IMR-90 (cell line): ENCODE measurements around the gene CRACDL. TPM values are rescaled to one million over a fixed set of nuclear protein-coding genes. Genes with fewer than 3 reads are reported as not detected.
A peak's percentile ranks its signal among the peaks of the same experiment; 100 is the strongest.

ENCODE experiments used
- ATAC-seq: fragments of 200-7000 bp; cut with Tn5 transposase; 2 replicates; pipeline ENCODE4 v1.9.1; 2020; ENCODE audit warnings: low read depth, mild to moderate bottlenecking, moderate library complexity
- BruUV-seq: library from RNA; stranded (reverse); fragments of 400-500 nt; replicated peaks from 2 replicates; lab custom pipeline; 2021; lab: Mats Ljungman, UMichigan
- CTCF ChIA-PET: fragments of 300-600 bp; formaldehyde crosslinking; extraction: SDS; loops from one replicate; lab custom pipeline; 2021; ENCODE audit warnings: antibody characterized with exemption; lab: Yijun Ruan, JAX
- POLR2A ChIA-PET: fragments of 300-600 bp; sonication (Branson Sonifier 250); formaldehyde crosslinking; loops from one replicate; lab custom pipeline; 2022; ENCODE audit warnings: antibody characterized with exemption; ENCODE audit not compliant: unreplicated experiment; lab: Charles Lee
- DNase-seq: peaks from one replicate; pipeline ENCODE4 v3.0.0; 2013
- H2AFZ ChIP-seq: replicated peaks from 2 replicates; pipeline ENCODE3; 2013; ENCODE audit warnings: low read length, mild to moderate bottlenecking; ENCODE audit not compliant: poor library complexity
- H2AK5ac ChIP-seq: 2 replicates; pipeline ENCODE4 v1.6.1; 2013; ENCODE audit warnings: low read depth, low read length, inconsistent platforms
- H2AK9ac ChIP-seq: replicated peaks from 2 replicates; pipeline ENCODE3; 2013; ENCODE audit warnings: mild to moderate bottlenecking, low read depth, low read length, moderate library complexity; ENCODE audit not compliant: poor library complexity
- H2BK120ac ChIP-seq: 2 replicates; pipeline ENCODE4 v1.6.1; 2013; ENCODE audit warnings: low read depth, low read length, inconsistent platforms
- H2BK15ac ChIP-seq: 3 replicates; pipeline ENCODE4 v1.6.1; 2013; ENCODE audit warnings: low read depth, low read length, inconsistent platforms
- H2BK20ac ChIP-seq: 2 replicates; pipeline ENCODE4 v1.6.1; 2013; ENCODE audit warnings: low read depth, mild to moderate bottlenecking, inconsistent platforms, low read length, moderate library complexity
- H2BK5ac ChIP-seq: 2 replicates; pipeline ENCODE4 v1.6.1; 2013; ENCODE audit warnings: mild to moderate bottlenecking, low read depth, low read length, inconsistent platforms; ENCODE audit not compliant: poor library complexity, severe bottlenecking
- H3K14ac ChIP-seq: replicated peaks from 2 replicates; pipeline ENCODE4 v1.6.1; 2013; ENCODE audit warnings: low read depth, low read length, inconsistent platforms
- H3K18ac ChIP-seq: 2 replicates; pipeline ENCODE4 v1.6.1; 2013; ENCODE audit warnings: low read depth, low read length, control low read depth
- H3K23ac ChIP-seq: 2 replicates; pipeline ENCODE4 v1.6.1; 2013; ENCODE audit warnings: low read depth, low read length, inconsistent platforms
- H3K27ac ChIP-seq: 2 replicates; pipeline ENCODE4 v1.5.1; 2013; ENCODE audit warnings: mild to moderate bottlenecking, control low read depth, low read length; ENCODE audit not compliant: insufficient read depth
- H3K27me3 ChIP-seq: 2 replicates; pipeline ENCODE4 v1.6.1; 2013; ENCODE audit warnings: low read length; ENCODE audit not compliant: control insufficient read depth, insufficient read depth
- H3K36me3 ChIP-seq: 2 replicates; pipeline ENCODE4 v1.6.1; 2013; ENCODE audit warnings: low read length, mixed read lengths; ENCODE audit not compliant: control insufficient read depth, insufficient read depth
- H3K4ac ChIP-seq: 2 replicates; pipeline ENCODE4 v1.6.1; 2013; ENCODE audit warnings: low read depth, low read length, inconsistent platforms
- H3K4me1 ChIP-seq: 2 replicates; pipeline ENCODE4 v1.6.1; 2013; ENCODE audit warnings: low read length, mixed read lengths; ENCODE audit not compliant: control insufficient read depth, insufficient read depth
- H3K4me2 ChIP-seq: 2 replicates; pipeline ENCODE4 v1.6.1; 2013; ENCODE audit warnings: low read depth, mild to moderate bottlenecking, control low read depth, low read length, moderate library complexity
- H3K4me3 ChIP-seq: 2 replicates; pipeline ENCODE4 v1.5.1; 2013; ENCODE audit warnings: low read depth, mild to moderate bottlenecking, control low read depth, low read length, moderate library complexity; ENCODE audit not compliant: insufficient read depth
- H3K56ac ChIP-seq: 2 replicates; pipeline ENCODE4 v1.6.1; 2013; ENCODE audit warnings: low read length, inconsistent platforms; ENCODE audit not compliant: insufficient read depth; ENCODE audit errors: extremely low read depth
- H3K79me1 ChIP-seq, 2 experiments: 2 replicates each; pipeline ENCODE4 v1.6.1; 2013; ENCODE audit warnings: low read length in 2 of 2, inconsistent platforms in 1 of 2, low read depth in 1 of 2
- H3K9ac ChIP-seq: 2 replicates; pipeline ENCODE4 v1.6.1; 2013; ENCODE audit warnings: low read depth, low read length, control low read depth
- H3K9me1 ChIP-seq: 2 replicates; pipeline ENCODE4 v1.6.1; 2013; ENCODE audit warnings: low read length, inconsistent platforms; ENCODE audit not compliant: insufficient read depth
- H3K9me3 ChIP-seq: 2 replicates; pipeline ENCODE4 v1.6.1; 2013; ENCODE audit warnings: low read length; ENCODE audit not compliant: control insufficient read depth, insufficient read depth
- H4K20me1 ChIP-seq: 2 replicates; pipeline ENCODE4 v1.6.1; 2013; ENCODE audit warnings: low read length, inconsistent platforms; ENCODE audit not compliant: insufficient read depth
- H4K5ac ChIP-seq: 2 replicates; pipeline ENCODE4 v1.6.1; 2013; ENCODE audit warnings: mild to moderate bottlenecking, low read depth, low read length, control low read depth
- H4K8ac ChIP-seq, 2 experiments: 2 replicates each; pipeline ENCODE4 v1.6.1; 2013; ENCODE audit warnings: low read depth in 2 of 2, low read length in 2 of 2, control low read depth in 1 of 2, inconsistent platforms in 1 of 2
- H4K91ac ChIP-seq: 2 replicates; pipeline ENCODE4 v1.6.1; 2013; ENCODE audit warnings: low read depth, low read length, inconsistent platforms; ENCODE audit not compliant: insufficient read depth
- CHD1 ChIP-seq: IDR thresholded peaks from 2 replicates; pipeline ENCODE4 v1.6.1; 2012; ENCODE audit warnings: low read depth, low read length, improper control_type of control experiment
- MAFK ChIP-seq: IDR thresholded peaks from 2 replicates; pipeline ENCODE4 v1.6.1; 2012; ENCODE audit warnings: low read depth, low read length, improper control_type of control experiment
- MXI1 ChIP-seq: IDR thresholded peaks from 2 replicates; pipeline ENCODE4 v1.6.1; 2012; ENCODE audit warnings: low read depth, mild to moderate bottlenecking, low read length, moderate library complexity, borderline replicate concordance
- WGBS, 2 experiments: methylation state at CpG; one replicate each; pipeline versions ENCODE4 v1.1.5 to v1.1.7; 2013; ENCODE audit warnings: missing lambda C conversion rate in 2 of 2; ENCODE audit not compliant: insufficient read length in 1 of 2; ENCODE audit errors: extremely low coverage in 2 of 2; 5-methylcytosine and 5-hydroxymethylcytosine counted together
- dilution Hi-C: fragments of 300-500 bp; cut with HindIII; formaldehyde crosslinking; loops from one replicate; pipeline ENCODE4 v1.14.3; 2018; ENCODE audit warnings: low sequenced_read_pairs; ENCODE audit not compliant: unreplicated experiment
- in situ Hi-C: fragments of 300-500 bp; cut with MboI; formaldehyde crosslinking; loops from 3 replicates; pipeline ENCODE4 v1.14.3; 2019; ENCODE audit warnings: low sequenced_read_pairs, inconsistent platforms, mixed read lengths
- intact Hi-C: fragments of 100-400 bp; cut with micrococcal nuclease; formaldehyde crosslinking; loops from 2 replicates; pipeline ENCODE4 v1.10.0; 2022
- polyA plus RNA-seq, 3 experiments: library from polyadenylated mRNA; depleted of rRNA; stranded (reverse); fragments of >200 nt; gene quantifications; 2 replicates each; pipeline ENCODE4 v1.2.3, GENCODE V29; 2012; ENCODE audit warnings: low replicate concordance in 1 of 3
- total RNA-seq: library from RNA; depleted of rRNA; stranded (reverse); fragments of >200 nt; gene quantifications from 2 replicates; pipeline ENCODE4 v1.2.3, GENCODE V29; 2012

The CRACDL gene
- total and polyA plus RNA-seq, 2 of the 4 experiments (the other 2 are of a cell fraction): not detected

GRCh38 chr2:98936353-98937351, 627 bp upstream of the CRACDL start (continued):
- TF ChIP-seq MXI1 (no peak), CHD1 (no peak)

- H3K23ac ChIP-seq: no peak overlapping the region
- H2BK20ac ChIP-seq: no peak overlapping the region
- H3K4ac ChIP-seq: no peak overlapping the region
- H3K36me3 ChIP-seq: no peaks in the 10 kb centered on the region
- peaks cover 3% of the 10 kb centered on the region; the same call in 1 of the 2 replicates for H3K9me3 ChIP-seq
- WGBS, 2 experiments: 9% methylated on average over 13 of the region's 19 CpGs; no CpG with 5 or more reads in 1 of the 2 experiments
- peaks cover 62% of the 10 kb centered on the region for H3K27me3 ChIP-seq
- H4K20me1 ChIP-seq: no peaks in the 10 kb centered on the region
- no TSS peak for BruUV-seq
- no peak overlapping the region for H2BK120ac ChIP-seq
- no peak overlapping the region for H2BK5ac ChIP-seq
- H2BK15ac ChIP-seq: no peak overlapping the region
- H3K4me2 ChIP-seq: peak overlapping the region; percentile 68
- H4K5ac ChIP-seq: no peak overlapping the region
- no peak overlapping the region for H4K8ac ChIP-seq
- H4K91ac ChIP-seq: no peak overlapping the region
- no peak overlapping the region for H2AK5ac ChIP-seq
- ATAC-seq (no peak), DNase-seq (no peak)
- ChIA-PET POLR2A (no interaction called here), CTCF (no interaction called here)
- H3K56ac ChIP-seq: no peak overlapping the region
- no peak overlapping the region for H3K9ac ChIP-seq
- no peak overlapping the region for H2AK9ac ChIP-seq
- no peak for TF ChIP-seq MAFK
- H3K27ac ChIP-seq: no peak overlapping the region
- no peaks in the 10 kb centered on the region for H3K79me1 ChIP-seq
- no peak overlapping the region for H3K4me3 ChIP-seq
- no peaks in the 10 kb centered on the region for H3K9me1 ChIP-seq
- no peak overlapping the region for H3K14ac ChIP-seq
- in situ Hi-C loops (no loop called here), dilution Hi-C loops (no loop called here), intact Hi-C loops (no loop called here)
- H3K4me1 ChIP-seq: no peaks in the 10 kb centered on the region
- H2AFZ ChIP-seq: no peak overlapping the region
- H3K18ac ChIP-seq: no peak overlapping the region
Observed at GRCh38 chr2:98935111-98935770, 784 bp downstream of the CRACDL start.
